NCI-H146 treated with DMSO at 0.1 percent for 48 hours (cell line): ENCODE results near the gene FTCD.
"Not testable (repeated sequence)": the region's sequence is repeated elsewhere in the genome, so short reads cannot be mapped to it uniquely, and the experiment has no call there.

Experiments
- DNase-seq: peaks from one replicate; lab custom pipeline; 2025; ENCODE audit not compliant: unreplicated experiment; lab: John Stamatoyannopoulos, UW

The FTCD gene

GRCh38 chr21:46155514-46156377, at the start of gene FTCD:
FTCD (minus strand) TSS chr21:46155579; CDS start chr21:46155523, 56 bp downstream.
- no peak for DNase-seq

GRCh38 chr21:46205166-46205565, 49.8 kb upstream of the FTCD start:
- DNase-seq = no peak

GRCh38 chr21:46203203-46203600, 47.8 kb upstream of the FTCD start:
- no peak for DNase-seq

- no peak for DNase-seq
Measured at GRCh38 chr21:46202592-46203202, 47.3 kb upstream of the FTCD start.

- not testable (repeated sequence) for DNase-seq
Measured at GRCh38 chr21:46200877-46201803, 45.8 kb upstream of the FTCD start.

- DNase-seq = no peak
Measured at GRCh38 chr21:46199436-46200373, 44.3 kb upstream of the FTCD start.

GRCh38 chr21:46196733-46197132, 41.4 kb upstream of the FTCD start:
- DNase-seq = no peak

- no peak for DNase-seq
Measured at GRCh38 chr21:46195595-46196195, 40.3 kb upstream of the FTCD start.

GRCh38 chr21:46194374-46195334, 39.3 kb upstream of the FTCD start:
- DNase-seq = no peak

- no peak for DNase-seq
Measured at GRCh38 chr21:46193829-46194373, 38.5 kb upstream of the FTCD start.

GRCh38 chr21:46191686-46192575, 36.6 kb upstream of the FTCD start:
- no peak for DNase-seq

GRCh38 chr21:46191257-46191685, 35.9 kb upstream of the FTCD start:
- no peak for DNase-seq

GRCh38 chr21:46190491-46191131, 35.2 kb upstream of the FTCD start:
- DNase-seq = no peak

GRCh38 chr21:46189959-46190490, 34.6 kb upstream of the FTCD start:
- DNase-seq = no peak

GRCh38 chr21:46189213-46189958, 34.0 kb upstream of the FTCD start:
- no peak for DNase-seq
